HG03442 (cell line): ENCODE results near the gene APELA.
"Not testable (repeated sequence)": the region's sequence is repeated elsewhere in the genome, so short reads cannot be mapped to it uniquely, and the experiment has no call there.

ENCODE experiments used
- ATAC-seq: cut with Tn5 transposase; IDR thresholded peaks from one replicate; pipeline ENCODE4 v1.9.1; 2021; ENCODE audit warnings: mild to moderate bottlenecking, moderate library complexity; ENCODE audit not compliant: unreplicated experiment

APELA gene

GRCh38 chr4:164876700-164877324 lies at the start of gene APELA:
Gene APELA (plus strand): TSS chr4:164877178. CDS start chr4:164877332, 154 bp downstream.
- ATAC-seq = peak; percentile 99

GRCh38 chr4:164828955-164829354 lies 48.0 kb upstream of the APELA start:
- ATAC-seq = no peak

DNA sequence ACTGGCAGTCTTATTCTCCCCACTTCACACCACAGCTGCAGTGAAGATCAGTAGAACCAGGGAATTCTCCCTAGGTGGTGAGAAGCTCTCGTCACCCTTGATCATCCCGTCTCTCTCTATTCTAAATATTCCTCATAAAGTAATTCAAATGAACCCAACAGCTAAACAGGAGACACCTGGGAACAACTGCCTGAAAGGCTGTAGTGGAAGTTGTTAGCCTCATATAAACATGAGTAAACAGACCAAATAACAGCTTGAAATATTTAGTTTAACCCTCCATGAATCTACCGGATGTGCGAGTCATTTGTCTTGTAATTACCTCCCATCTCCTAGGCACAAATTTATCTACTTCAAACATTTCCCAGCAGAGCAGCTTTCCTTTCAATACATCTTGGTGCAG lies 30.4 kb upstream of the APELA start:
- ATAC-seq = no peak

- no peak for ATAC-seq
These were observed 30.0 kb upstream of the APELA start for GRCh38 chr4:164847016-164847415.

- ATAC-seq = no peak
These were observed 28.9 kb upstream of the APELA start for GRCh38 chr4:164847967-164848649.

- ATAC-seq = no peak
These were observed 20.6 kb upstream of the APELA start for GRCh38 chr4:164856396-164856795.

- ATAC-seq = no peak
These were observed 10.0 kb upstream of the APELA start for GRCh38 chr4:164866817-164867490.

DNA sequence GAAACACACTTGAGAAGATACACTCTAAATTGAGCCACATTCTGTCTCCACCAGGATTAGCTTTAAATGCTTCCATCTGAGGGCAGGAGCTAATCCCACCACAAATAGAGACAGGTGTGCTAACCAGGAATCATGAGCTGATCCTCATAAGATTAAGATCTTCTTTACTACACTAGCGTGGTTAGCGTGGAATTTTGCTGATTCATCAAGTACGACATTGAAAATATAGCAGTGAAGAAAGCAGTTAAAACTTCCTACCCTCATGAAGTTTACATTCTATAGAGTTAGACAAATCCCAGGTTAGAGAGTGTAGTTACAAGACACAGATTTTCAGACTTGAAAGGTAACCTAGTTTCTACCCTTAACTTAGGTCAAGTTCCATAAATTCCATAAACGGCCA lies 5.3 kb upstream of the APELA start:
- ATAC-seq = no peak

DNA sequence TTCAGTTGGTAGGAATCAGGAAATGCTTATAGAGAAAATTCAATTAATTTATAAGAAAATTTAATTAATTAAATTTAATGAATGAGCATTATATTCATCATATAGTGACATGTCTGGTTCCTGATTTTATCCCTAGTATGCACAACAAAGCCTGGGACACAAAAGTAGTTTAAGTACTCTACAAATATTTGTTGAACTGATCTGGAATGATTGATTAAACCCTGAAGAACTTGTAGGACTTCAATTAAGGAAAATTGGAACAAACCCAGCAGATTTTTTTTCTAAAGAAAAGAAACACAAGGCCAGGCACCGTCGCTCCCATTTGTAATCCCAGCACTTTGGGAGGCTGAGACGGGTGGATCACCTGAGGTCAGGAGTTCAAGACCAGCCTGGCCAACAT lies 4.5 kb upstream of the APELA start:
- no peak for ATAC-seq

GRCh38 chr4:164874789-164875188 lies 2.2 kb upstream of the APELA start:
- no peak for ATAC-seq

GRCh38 chr4:164880489-164881262 lies 3.7 kb downstream of the APELA start:
- no peak for ATAC-seq

- ATAC-seq = no peak
These were observed 11.2 kb downstream of the APELA start for GRCh38 chr4:164888096-164888715.

DNA sequence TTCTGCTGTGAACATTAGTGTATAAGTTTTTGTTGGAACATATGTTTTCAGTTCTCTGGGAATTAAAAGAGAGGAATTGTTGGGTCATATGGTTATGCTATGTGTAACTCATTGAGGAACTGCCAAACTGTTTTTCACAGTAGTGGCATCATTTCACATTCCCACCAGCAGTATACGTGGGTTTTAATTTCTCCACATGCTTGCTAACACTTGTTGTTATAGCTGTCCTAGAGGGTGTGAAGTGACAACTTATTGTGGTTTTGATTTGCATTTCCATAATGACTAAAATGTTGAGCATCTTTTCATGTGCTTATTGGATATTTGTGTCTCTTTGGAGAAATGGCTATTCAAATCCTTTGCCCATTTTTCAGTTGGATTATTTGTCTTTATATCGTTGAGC lies 13.7 kb downstream of the APELA start:
- ATAC-seq = no peak

DNA sequence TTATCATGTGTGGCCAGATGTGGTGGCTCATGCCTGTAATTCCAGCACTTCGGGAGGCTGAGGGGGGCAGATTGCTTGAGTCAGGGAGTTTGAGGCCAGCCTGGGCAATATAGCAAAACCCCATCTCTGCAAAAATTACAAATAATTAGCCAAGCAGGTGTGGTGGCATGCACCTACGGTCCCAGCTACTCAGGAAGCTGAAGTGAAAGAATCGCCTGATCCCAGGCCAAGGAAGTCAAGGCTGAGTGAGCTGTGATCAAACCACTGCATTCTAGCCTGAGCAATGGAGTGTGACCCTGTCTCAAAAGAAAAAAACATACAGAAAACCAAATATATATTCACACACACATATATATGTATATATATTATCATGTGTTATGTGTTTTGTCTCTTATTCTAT lies 15.0 kb downstream of the APELA start:
- ATAC-seq = peak; percentile 84

DNA sequence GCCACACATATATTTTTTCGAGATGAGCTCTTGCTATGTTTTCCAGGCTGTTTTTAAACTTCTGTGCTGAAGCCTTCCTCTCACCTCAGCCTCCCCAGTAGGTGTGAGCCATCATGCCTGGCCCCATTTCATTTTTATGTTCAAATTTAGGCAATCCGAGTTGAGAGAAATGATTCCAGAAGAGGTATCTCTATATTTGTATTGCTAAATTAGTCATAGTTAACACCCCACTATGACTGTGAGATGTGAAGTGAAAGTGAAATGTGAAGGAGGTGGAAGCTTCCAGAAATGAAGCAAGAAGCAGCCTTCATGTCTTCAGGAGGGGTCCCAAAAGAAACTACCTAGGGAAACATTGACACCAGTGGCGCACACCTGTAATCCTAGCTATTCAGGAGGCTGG lies 17.7 kb downstream of the APELA start:
- peak; percentile 78 for ATAC-seq

GRCh38 chr4:164902608-164903007 lies 25.6 kb downstream of the APELA start:
- no peak for ATAC-seq

DNA sequence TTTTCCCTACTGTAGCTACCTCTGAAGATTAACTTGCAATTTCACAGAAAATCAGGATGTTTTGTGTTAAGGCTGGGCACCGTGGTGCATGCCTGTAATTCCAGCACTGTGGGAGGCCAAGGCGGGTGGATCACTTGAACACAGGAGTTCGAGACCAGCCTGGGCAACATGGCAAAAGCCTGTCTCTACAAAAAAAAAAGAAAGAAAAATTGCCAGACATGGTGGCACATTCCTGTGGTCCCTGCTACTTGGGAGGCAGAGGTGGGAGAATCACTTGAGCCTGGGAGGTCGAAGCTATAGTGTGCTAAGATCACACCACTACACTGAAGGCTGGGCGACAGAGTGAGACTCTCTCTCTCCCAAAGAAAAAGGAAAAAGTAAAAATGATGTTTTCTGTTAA lies 27.4 kb downstream of the APELA start:
- no peak for ATAC-seq

DNA sequence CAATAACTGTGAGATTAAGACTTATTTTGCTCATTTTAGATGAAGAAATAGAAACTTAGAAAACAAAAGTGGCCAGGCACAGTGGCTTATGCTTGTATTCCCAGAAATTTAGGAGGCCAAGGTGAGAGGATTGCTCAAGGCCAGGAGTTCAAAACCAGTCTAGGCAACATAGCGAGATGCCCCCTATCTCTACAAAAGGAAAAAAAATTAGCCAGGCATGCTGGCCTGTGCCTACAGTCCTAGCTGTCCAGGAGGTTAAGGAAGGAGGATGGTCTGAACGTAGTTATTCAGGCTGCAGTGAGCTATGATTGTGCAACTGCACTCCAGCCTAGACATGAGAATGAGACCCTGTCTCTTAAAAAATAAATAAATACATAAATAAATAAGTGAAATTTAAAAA lies 28.0 kb downstream of the APELA start:
- ATAC-seq = no peak

DNA sequence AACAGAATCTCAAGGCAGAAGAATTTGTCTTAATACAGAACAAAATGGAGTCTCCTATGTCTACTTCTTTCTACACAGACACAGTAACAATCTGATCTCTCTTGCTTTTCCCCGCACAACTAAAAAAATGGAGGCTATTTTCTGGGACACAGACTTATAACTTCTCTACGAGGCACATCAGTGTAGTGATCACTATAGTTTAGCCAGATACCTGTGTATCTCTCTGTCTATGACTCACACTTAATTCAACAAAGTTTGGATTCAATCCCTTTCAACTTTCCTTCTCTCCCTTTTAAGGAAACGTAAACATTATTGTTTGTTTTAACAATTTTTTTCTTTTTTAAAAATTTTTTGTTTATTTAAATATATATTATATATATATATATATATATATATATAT lies 29.4 kb downstream of the APELA start:
- no peak for ATAC-seq

- ATAC-seq = not testable (repeated sequence)
These were observed 36.5 kb downstream of the APELA start for GRCh38 chr4:164913506-164913905.

DNA sequence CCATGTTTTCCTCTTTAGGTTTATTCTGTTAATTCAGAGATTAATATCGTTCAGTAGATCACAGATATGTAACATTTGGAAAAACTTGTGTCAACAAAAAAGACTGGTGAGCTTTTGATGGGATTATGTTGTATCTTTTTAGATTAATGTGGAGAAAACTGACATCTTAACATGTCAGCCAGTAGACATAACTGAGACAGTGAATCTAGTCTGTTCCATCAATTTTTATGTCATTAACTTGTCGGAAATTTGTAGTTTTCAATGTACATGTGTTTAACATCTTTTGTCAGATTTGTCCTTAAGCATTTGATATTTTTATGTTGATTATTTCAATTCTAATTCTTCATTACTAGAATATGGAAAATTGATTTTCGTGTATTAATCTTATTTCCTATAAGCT lies 42.0 kb downstream of the APELA start:
- ATAC-seq = no peak
